ENCODE measurements around the gene WDR38.

DNA sequence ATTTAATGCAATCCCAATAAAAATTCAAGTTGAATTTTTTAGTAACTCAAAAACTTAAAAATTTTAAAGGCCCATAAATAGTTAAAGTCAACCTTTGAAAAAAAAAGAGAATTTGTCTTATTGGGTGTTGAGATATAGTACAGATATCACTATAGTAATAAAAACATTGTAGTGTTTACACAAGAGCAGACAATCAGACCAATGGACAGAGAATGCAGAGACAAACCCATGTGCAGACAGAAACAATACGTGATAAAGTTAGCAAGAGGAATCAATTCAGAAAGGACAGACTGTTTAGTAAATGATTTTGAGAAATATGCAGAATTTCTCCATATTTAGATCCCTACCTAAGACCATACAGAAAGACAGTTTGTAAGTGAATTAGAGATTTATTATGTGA lies 53.7 kb downstream of the WDR38 start:
- TF ChIP-seq, protein P1, sequence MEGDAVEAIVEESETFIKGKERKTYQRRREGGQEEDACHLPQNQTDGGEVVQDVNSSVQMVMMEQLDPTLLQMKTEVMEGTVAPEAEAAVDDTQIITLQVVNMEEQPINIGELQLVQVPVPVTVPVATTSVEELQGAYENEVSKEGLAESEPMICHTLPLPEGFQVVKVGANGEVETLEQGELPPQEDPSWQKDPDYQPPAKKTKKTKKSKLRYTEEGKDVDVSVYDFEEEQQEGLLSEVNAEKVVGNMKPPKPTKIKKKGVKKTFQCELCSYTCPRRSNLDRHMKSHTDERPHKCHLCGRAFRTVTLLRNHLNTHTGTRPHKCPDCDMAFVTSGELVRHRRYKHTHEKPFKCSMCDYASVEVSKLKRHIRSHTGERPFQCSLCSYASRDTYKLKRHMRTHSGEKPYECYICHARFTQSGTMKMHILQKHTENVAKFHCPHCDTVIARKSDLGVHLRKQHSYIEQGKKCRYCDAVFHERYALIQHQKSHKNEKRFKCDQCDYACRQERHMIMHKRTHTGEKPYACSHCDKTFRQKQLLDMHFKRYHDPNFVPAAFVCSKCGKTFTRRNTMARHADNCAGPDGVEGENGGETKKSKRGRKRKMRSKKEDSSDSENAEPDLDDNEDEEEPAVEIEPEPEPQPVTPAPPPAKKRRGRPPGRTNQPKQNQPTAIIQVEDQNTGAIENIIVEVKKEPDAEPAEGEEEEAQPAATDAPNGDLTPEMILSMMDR (conservative IDR thresholded peaks at IDR 0.05): no peak
- TF ChIP-seq ZFX (IDR thresholded peaks at IDR 0.05): no peak

Measured in C4-2B (cell line).